ENCODE results near the gene FBN3.
A peak's percentile ranks its signal among the peaks of the same experiment; 100 is the strongest.

The FBN3 gene

GRCh38 chr19:8087876-8088275, 61.5 kb downstream of the FBN3 start:
- DNase-seq = no peak

- DNase-seq = no peak
These were observed 62.5 kb downstream of the FBN3 start for GRCh38 chr19:8086849-8087248.

DNA sequence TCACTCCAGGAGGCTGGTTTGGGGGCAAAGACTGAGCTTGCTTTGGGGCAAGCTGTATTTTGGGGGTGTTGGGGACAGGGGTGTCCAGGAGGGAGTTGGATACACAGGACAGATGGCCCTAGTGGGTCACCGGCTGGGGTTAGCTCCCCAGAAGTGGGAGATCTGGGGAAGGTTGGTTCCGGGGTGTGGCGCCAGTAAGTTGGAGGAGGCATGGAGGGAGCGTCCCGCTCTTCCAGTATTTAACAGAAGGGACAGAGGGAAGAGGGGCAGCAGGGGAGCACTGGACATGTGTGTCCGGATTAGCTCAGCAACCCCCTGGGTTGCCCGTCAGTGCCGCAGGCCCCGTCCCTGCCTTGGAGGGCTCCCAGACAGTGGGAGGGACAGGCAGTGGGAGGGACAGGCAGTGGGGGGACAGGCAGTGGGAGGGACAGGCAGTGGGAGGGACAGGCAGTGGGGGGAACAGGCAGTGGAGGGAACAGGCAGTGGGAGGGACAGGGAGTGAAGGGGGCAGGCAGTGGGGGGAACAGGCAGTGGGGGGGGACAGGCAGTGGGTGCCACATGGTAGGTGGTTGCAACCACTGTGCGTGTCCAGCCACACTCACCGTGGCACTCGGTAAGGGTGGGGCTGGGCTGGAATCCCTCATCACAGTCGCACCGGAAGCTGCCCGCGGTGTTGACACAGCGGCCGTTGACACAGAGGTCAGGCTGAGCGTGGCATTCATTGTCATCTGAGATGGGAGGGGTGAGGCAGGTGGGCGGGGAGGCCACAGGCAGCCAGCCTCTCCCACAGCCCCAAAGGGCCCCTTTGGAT, 63.6 kb downstream of the FBN3 start:
- DNase-seq = peak; percentile 2

DNA sequence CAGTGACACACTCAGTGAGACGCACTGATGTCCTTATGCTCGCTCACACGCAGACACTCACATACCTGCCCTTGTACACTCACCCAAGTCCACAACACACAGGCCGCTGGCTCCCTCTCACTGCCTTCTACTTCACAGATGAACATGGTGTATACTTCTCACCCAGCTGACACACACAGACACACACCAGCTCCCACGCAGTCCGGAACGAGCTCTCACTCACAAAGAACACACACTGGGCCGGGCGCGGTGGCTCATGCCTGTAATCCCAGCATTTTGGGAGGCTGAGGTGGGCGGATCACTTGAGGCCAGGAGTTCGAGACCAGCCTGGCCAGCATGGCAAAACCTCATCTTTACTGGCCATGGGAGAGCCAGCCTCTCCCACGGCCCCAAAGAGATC, 65.2 kb downstream of the FBN3 start:
- DNase-seq = no peak

DNA sequence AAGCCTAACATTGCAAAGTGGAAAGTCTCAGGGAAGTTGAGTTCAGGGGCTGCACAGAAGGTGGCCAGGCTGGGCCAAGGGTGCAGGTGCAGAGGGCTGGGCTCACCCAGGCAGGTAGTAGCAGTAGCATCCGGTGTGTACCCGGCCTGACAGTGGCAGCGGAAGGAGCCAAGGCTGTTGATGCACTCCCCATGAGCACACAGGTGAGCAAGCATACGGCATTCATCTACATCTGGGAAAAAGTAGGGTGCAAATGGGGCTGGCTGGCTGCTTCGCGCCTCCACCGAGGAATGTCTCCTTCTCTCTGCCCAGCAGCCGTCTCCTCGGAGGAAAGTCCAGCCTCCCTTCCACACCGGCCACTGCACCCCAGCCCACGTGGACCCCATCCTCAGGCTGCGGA, 66.3 kb downstream of the FBN3 start:
- DNase-seq = no peak

- no peak for DNase-seq
These were observed 67.5 kb downstream of the FBN3 start for GRCh38 chr19:8081569-8082550.

DNA sequence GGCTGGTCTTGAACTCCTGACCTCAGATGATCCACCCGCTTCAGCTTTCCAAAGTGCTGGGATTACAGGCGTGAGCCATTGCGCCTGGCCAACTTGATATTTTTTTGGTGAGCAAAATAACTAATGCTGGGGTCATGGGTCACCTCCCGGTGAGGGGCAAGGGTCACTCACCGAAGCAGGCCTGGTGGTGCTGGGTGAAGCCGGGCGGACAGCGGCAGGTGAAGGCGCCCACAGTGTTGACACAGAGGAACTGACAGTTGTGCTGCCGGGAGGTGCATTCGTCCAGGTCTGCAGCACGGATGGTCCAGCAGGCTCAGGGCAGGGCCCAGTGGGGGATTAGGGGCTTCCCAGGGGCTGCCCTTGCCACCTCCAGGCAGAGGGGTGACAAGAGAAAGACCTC, 68.6 kb downstream of the FBN3 start:
- DNase-seq = no peak

- no peak for DNase-seq
These were observed 69.4 kb downstream of the FBN3 start for GRCh38 chr19:8079988-8080387.

- no peak for DNase-seq
These were observed 74.0 kb downstream of the FBN3 start for GRCh38 chr19:8075158-8076074.

- DNase-seq = no peak
These were observed 74.9 kb downstream of the FBN3 start for GRCh38 chr19:8074501-8074900.

DNA sequence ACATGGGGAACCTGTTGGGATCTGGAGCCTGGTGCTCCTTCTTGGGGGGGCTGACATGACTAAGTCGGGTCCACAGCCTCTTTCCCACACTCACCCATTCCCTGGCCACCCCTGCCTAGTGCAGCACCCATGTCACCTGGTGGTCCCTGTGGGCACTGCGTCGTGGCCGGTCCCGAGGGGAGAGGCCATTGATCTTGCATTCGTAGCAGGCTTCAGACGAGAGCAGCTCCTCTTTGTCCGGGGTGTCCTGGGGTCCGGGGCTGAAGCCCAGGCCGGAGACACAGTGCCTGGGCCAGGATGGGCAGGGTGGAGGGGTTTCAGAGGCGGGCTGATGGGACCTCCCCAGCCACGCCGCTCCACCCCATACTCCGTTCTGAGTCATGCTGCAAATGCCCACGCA, 77.5 kb downstream of the FBN3 start:
- no peak for DNase-seq

DNA sequence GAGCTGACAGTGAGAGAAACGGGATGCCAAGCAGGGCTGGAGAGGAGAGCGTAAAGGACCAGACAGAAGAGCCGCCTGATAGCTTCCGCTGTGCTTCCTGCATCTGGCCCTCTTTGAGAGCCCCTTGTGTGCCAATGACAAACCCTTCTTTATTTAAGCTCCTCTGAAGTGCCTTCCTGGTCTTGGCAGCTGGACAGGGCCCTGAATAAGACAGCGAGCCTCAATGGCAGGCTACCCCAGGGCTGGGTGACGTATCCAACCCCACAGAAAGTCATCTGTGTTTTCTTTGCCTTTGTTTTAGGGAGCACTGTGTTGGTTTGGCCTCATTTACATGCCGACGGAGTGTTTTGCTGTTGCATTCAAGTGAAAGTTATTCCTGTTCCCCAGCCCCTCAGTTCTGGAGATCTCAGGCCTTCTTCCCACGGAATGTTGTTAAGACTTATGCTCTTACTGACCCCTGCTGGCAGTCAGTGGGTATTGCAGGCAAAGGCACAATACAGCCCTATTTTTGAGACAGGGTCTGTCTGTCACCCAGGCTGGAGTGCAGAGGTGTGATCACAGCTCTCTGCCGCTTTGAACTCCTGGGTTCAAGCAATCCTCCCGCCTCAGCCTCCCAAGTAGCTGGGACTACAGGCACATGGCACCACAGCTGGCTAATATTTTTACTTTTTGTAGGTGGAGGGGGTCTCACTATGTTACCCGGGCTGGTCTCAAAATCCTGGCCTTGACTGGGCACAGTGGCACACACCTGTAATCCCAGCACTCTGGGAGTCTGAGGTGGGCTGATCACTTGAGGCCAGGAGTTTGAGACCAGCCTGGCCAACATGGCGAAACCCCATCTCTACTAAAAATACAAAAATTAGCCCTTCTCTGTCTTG, 80.1 kb downstream of the FBN3 start:
- no peak for DNase-seq

DNA sequence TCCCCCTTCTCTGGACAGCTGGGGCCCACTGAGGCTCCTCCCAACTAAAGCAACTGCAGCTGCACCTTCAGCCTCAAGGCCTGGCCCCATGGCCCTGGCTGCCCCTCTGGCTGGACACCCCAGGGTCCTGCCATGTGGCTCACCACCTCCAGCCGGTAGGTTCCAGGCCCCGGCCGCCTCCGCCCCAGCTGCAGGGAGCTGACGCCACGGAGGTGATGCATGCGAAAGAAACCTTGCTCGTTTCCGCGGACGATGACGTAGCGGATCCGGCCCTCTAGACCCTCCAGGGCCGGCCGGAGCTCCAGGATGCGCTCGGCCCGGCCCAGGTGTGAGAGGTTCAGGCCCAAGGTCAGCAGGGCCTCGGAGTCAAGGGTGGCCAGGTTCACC, 83.5 kb downstream of the FBN3 start:
- DNase-seq = no peak

GRCh38 chr19:8064911-8065874, 84.2 kb downstream of the FBN3 start:
- no peak for DNase-seq

DNA sequence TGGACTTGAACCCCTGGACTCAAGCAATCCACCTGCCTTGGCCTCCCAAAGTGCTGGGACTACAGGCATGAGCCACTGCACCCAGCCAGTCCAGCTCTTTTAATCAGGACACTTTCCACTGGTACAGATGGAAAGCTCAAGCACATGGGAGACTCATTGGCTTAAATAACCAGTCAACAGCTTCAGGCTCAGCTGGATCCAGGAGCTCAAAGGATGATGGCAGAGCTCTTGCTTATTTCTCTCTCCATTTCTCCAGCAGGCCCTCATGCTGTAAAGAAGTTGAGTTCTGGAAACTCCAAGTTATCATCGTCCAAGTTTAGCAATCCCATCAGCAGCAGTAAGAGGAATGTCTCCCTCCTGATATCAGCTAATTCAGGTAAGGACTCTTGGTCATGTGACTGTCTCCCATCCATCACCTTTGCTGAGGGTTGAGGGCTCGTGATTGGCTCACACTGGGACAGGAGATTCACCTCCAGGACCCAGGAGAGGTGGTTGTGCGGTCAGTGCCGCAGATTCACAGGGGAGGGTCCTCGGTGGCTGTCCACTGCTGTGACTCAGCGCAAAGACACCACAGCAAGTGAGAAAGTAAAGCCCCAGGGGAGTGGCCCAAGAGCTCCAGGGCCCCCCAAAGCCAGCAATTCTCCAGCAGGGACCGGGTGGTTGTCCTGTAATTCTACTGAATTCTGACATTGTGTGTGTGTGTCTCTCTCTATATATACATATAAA, 91.7 kb downstream of the FBN3 start:
- no peak for DNase-seq

DNA sequence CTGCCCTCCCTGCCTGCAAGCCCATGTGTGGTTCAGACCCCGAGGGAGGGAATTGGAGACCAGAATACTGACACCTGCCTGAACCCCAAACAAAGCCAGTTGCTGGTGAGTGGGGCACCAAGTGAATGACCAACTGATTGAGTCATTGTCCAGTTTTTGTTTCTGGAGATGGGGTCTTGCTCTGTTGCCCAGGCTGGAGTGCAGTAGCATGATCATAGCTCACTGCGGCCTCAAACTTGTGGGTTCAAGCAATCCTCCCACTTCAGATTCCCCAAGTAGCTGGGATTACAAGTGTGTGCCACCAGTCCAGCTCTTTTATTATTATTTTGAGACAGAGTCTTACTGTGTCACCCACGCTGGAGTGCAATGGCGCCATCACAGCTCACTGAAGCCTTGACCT, 92.9 kb downstream of the FBN3 start:
- DNase-seq = no peak

DNA sequence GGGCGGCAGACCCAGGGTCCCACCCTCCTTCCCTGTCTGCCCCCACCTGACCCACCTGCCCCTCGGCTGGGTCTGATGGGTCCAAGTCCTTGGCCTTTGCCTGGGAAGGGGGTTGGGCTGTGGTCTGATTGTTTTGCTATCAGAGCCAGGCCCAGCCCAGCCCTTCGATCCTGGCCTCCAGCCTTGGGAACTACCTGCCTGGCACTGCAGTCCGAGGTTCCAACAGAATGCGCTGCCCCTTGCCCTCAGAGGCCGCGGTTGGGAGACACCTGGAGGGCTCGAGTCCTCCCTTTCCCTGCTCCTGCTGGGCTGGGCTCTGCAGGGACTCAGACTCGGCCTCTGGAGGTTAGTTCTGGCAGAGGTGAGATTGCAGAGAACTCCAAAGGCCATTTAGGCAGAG, 95.2 kb downstream of the FBN3 start:
- no peak for DNase-seq

- no peak for DNase-seq
These were observed 96.9 kb downstream of the FBN3 start, which contains the start of gene CCL25 for GRCh38 chr19:8052464-8052859. TSS of gene CCL25 (plus strand) at chr19:8052760. CDS start at chr19:8053050, 290 bp downstream.

DNA sequence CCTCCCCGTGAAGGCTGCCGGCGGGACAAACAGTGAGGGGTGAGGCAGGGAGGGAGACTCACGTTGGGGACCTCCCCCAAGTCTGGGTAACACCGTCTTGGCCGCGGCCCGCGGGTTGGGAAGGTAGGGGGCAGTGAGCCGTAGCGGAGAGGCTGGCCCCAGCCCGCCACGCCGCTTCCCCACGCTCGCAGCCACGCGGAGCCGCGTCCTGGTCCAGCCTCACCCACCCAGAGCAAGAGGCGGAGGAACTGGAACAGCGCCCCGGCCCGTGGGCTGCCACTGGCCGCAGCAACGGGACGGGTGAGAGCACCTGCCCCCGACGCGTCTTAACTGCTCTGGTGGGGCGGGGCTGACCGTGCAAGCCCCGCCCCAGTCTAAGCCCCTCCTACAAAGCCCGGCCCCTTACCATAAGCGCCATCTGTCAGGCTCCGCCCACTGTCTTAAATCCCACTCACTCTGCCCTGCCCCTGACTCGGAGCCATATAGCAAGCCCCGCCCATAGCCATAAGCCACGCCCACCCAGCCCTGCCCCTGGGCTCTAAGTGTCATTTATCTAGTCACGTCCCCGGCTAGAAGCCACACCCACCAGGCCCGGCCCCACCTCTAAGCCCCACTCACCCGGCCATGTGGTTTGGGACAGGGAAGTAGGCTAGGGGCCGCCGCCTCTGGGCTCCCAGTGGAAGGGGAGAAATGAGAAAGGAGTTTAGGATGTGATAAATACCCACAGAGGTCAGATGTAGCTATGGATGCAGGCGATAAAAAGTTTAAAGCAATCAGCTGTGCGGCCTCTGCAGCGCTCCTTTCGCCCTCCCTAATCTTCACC, 98.9 kb downstream of the FBN3 start:
- DNase-seq = peak; percentile 88

Data from CD4-positive, alpha-beta T cell treated with Interleukin-21 for 1 hour (primary cell).